ENCODE measurements around the gene KRTAP10-5. TPM values are rescaled to one million over a fixed set of nuclear protein-coding genes. Genes with fewer than 3 reads are reported as not detected.

KRTAP10-5 gene
- total RNA-seq, 1 experiment from 2014 or later = not detected

- H3K9me3 ChIP-seq (ENCODE audit: control insufficient read depth, insufficient read depth, low read depth, low read length) = peaks cover 2% of the 10 kb centered on the region; the same call in 1 of the 2 replicates
- POLR2A ChIA-PET = no interaction called here
- in situ Hi-C loops (cut with HindIII; ENCODE audit: low pct_unique_long_range_greater_than_20kb, low sequenced_read_pairs) = no loop called here
These were observed 38.1 kb upstream of the KRTAP10-5 start for GRCh38 chr21:44618504-44618903.

GRCh38 chr21:44617071-44617501 is 36.7 kb upstream of the KRTAP10-5 start:
- no TSS peak for BruUV-seq (replicated peaks)
- no peaks in the 10 kb centered on the region; the same call in 1 of the 2 replicates for H3K9me3 ChIP-seq (ENCODE audit: control insufficient read depth, insufficient read depth, low read depth, low read length)
- in situ Hi-C loops (cut with HindIII; ENCODE audit: low pct_unique_long_range_greater_than_20kb, low sequenced_read_pairs) (no loop called here), intact Hi-C loops (cut with micrococcal nuclease; ENCODE audit: unreplicated experiment) (no loop called here)
- no peaks in the 10 kb centered on the region for H3K27me3 ChIP-seq (ENCODE audit: control insufficient read depth, insufficient read depth, low read length)
- H3K36me3 ChIP-seq (ENCODE audit: control insufficient read depth, insufficient read depth, low read length) = no peaks in the 10 kb centered on the region
- H3K4me1 ChIP-seq (ENCODE audit: control insufficient read depth, insufficient read depth, low read length) = no peaks in the 10 kb centered on the region
- DNase-seq (ENCODE audit: low read depth, low spot score) = no peak
- TF ChIP-seq REST (IDR thresholded peaks at IDR 0.05; ENCODE audit: insufficient read depth in 1 of 2, low read depth in 2 of 2, low read length in 1 of 2) = no peak
- no peak for TF ChIP-seq TCF7L2 (IDR thresholded peaks at IDR 0.05; ENCODE audit: low read depth, low read length)
- TF ChIP-seq POLR2AphosphoS5 (IDR thresholded peaks at IDR 0.05; ENCODE audit: low read depth, low read length) = no peak
- TF ChIP-seq CTCF (IDR thresholded peaks at IDR 0.05) = no peak
- no peak for TF ChIP-seq SIN3A (IDR thresholded peaks at IDR 0.05; ENCODE audit: borderline replicate concordance, insufficient read depth, low read depth, low read length)
- ChIA-PET CTCF (no interaction called here), POLR2A (no interaction called here)
- no peak for ATAC-seq
- H3K4me3 ChIP-seq (ENCODE audit: low read depth in 2 of 2, low read length in 2 of 2) = no peak overlapping the region
- no peak overlapping the region for H3K27ac ChIP-seq (ENCODE audit: low read length)

More at GRCh38 chr21:44618504-44618903, 38.1 kb upstream of the KRTAP10-5 start:
- intact Hi-C loops (cut with micrococcal nuclease; ENCODE audit: unreplicated experiment) = no loop called here
- no peaks in the 10 kb centered on the region for H3K27me3 ChIP-seq (ENCODE audit: control insufficient read depth, insufficient read depth, low read length)
- H3K4me1 ChIP-seq (ENCODE audit: control insufficient read depth, insufficient read depth, low read length) = no peaks in the 10 kb centered on the region
- ATAC-seq (no peak), DNase-seq (ENCODE audit: low read depth, low spot score) (no peak)
- CTCF ChIA-PET = no interaction called here
- BruUV-seq (replicated peaks) = no TSS peak
- H3K4me3 ChIP-seq (ENCODE audit: low read depth in 2 of 2, low read length in 2 of 2) = no peak overlapping the region
- no peaks in the 10 kb centered on the region for H3K36me3 ChIP-seq (ENCODE audit: control insufficient read depth, insufficient read depth, low read length)
- H3K27ac ChIP-seq (ENCODE audit: low read length) = no peak overlapping the region
- TF ChIP-seq CTCF (IDR thresholded peaks at IDR 0.05) (peak; percentile 17; the same call in 1 of the 2 replicates), POLR2AphosphoS5 (IDR thresholded peaks at IDR 0.05; ENCODE audit: low read depth, low read length) (no peak), REST (IDR thresholded peaks at IDR 0.05; ENCODE audit: insufficient read depth in 1 of 2, low read depth in 2 of 2, low read length in 1 of 2) (no peak)
